NCI-H446 treated with DMSO at 0.1 percent for 48 hours (cell line): Measurements from ENCODE around the gene FCHSD1.
"Not testable (repeated sequence)": the region's sequence is repeated elsewhere in the genome, so short reads cannot be mapped to it uniquely, and the experiment has no call there.

Source experiments
- DNase-seq: peaks from one replicate; lab custom pipeline; 2025; lab: John Stamatoyannopoulos, UW

Gene FCHSD1

GRCh38 chr5:141617682-141618029 is 33.6 kb downstream of the FCHSD1 start:
- DNase-seq, result no peak

DNA sequence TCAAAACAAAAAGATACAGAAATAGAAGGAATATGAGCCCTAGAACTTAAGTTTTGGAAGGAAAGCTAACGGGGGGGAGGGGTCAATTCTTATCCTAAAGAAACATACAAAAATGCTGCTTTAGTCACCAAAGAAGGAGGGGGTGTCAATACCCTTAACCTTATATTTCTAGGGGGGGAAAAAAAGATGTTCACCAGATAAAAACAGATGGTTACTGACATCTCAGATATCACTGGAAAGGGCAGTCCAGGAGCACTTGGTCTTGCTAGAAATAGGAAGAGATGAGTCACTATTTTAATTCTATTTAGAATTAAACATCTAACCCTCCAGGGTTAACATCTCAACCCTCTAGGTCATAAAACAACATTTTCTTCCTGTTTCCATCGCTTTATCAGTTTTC is 34.1 kb downstream of the FCHSD1 start:
- DNase-seq, result no peak

- no peak for DNase-seq
Observed at GRCh38 chr5:141615991-141616720, 35.1 kb downstream of the FCHSD1 start.

- DNase-seq, result no peak
Observed at GRCh38 chr5:141613344-141613743, 37.9 kb downstream of the FCHSD1 start.

DNA sequence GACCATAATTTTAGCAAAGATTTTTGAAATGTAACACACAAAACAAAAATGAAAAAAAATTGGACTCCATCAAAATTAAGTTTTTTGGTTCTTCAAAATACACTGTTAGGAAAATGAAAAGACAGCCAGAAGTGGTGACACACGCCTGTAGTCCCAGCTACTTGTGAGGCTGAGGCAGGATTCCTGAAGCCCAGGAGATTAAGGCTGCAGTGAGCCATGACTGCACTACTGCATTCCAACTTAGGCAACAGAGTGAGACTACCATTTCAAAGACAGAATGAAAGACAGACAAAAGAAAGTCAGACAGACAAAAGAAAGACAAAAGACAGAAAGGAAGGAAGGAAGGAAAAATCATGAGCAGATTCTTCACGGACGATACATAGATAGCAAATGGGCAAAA is 39.9 kb downstream of the FCHSD1 start:
- DNase-seq, result no peak

GRCh38 chr5:141609921-141610320 is 41.3 kb downstream of the FCHSD1 start:
- not testable (repeated sequence) for DNase-seq

GRCh38 chr5:141609044-141609443 is 42.2 kb downstream of the FCHSD1 start:
- DNase-seq, result no peak

DNA sequence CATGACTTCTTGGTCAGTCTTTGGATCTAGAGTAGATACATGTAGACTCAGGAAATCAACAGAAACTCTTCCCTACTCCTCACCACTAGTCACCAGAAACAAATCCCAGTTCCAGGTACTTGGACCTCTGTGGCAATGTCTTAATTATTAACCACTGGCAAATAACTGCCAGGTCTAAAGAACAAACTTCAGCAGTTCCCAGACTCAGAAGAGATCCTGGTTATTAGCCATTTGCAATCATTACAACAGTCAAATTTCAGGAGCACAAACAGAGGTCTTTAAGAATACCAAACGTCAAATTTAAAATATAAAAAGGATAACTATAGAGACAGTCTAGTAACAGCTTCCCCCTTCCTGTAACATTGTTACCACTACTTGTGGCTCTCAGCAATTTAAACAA is 42.7 kb downstream of the FCHSD1 start:
- no peak for DNase-seq

GRCh38 chr5:141608046-141608445 is 43.2 kb downstream of the FCHSD1 start:
- no peak for DNase-seq

DNA sequence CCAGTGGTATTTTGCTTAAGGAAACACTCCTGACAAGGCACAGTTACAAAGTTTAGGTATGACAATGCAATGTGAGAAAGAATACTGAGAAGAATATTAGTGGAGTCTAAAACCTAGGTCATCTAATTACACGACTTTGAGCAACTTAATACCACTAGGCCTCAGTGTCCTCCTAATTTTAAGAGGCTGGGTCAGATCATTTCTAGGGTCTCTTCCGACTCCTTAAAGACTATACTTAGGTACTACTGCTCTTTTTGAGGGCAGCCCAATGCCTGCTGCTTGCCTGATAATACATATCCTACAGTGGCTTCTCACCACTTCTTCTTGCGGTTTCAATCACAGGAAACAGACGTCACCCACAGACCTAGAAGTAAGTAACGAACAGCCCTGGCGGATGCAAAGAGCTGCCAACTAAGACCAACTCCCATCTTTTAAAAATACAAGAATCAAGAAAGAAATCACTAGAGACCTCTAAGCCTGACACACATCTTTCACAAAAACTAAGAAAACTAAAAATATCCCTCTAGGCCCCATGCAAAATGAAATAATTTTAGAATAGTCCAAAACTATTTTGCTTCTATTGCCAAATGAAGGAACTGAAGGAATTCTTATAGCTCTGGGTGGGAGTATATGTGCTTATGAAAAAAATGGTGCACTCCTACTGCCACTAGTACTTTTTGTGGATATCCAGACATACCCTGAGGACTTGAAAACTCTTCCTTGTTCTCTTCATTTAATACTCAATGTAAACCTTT is 45.5 kb downstream of the FCHSD1 start:
- no peak for DNase-seq

DNA sequence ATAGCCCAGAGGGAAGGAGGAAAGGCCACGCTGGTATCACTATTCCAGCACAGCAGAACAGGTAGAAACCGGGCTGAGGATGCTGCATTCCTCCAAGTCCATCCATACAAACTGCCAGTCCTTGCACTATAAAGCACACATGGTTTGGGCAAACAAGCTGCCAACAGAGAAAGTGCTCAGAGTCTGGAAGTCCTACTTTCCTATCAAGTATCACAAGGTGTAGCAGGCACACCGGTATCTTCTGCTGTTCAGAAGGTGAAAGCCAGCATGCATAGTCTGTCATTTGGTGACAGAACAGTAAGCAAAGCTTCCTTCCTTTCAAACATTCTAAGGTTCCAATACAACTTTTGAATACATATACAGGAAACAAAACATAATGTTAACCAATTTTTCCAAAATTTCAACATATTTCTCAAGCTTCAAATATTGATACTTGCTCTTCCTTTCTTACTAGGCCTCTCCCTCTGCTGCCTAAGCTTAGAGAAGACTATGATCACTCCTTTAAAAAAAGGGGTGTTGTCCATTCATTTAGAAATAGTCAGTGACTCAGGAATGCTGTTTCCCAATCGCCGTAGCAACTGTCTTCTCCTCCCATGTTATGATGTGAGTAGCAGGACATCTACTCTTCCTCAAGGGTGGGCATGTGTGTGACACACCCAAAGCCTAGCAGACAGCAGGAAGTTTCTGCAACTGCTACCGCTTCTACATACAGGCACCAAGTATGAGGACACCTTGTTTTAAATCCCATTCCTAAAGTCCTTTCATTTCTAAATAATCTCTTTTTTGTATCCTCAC is 47.1 kb downstream of the FCHSD1 start:
- no peak for DNase-seq

DNA sequence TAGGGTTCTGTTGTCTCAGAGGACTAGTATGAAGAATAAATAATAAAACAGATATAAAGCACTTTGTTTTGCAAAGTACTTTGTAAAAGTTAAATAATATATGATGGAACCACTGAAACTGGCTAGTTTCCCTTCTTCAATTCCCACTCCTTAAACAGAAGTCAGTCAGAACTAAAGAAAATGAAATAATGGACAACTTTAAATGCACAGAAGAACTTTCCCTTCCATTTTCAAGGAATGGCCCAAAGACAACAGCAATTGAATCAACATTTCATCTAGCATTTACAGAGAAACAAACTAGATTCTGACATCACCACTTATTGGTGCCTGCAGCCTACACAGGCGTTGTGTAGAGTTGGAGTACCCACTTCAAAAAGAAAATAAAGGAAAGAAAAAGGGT is 48.6 kb downstream of the FCHSD1 start:
- DNase-seq, result no peak

GRCh38 chr5:141598391-141599345 is 52.5 kb downstream of the FCHSD1 start:
- no peak for DNase-seq

GRCh38 chr5:141597814-141598213 is 53.4 kb downstream of the FCHSD1 start:
- no peak for DNase-seq

GRCh38 chr5:141597394-141597793 is 53.8 kb downstream of the FCHSD1 start:
- no peak for DNase-seq

DNA sequence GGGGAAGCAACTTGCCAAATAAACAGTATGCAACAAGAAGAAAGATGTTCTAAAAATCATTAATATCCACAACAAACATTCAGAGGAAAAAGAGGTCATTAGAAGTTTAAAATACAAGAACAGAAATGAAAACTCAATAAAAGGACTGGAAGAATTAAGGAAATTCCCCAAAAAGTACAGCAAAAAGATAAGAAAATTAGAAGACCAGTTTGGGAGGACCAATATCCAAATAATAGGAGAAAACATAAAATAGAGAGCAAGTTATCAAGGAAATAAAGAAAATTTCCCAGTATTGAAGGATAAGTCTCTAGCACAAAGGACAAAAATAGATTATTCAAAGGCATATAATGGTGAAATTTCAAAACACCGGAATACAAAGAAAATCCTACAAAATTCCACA is 54.4 kb downstream of the FCHSD1 start:
- DNase-seq, result no peak

DNA sequence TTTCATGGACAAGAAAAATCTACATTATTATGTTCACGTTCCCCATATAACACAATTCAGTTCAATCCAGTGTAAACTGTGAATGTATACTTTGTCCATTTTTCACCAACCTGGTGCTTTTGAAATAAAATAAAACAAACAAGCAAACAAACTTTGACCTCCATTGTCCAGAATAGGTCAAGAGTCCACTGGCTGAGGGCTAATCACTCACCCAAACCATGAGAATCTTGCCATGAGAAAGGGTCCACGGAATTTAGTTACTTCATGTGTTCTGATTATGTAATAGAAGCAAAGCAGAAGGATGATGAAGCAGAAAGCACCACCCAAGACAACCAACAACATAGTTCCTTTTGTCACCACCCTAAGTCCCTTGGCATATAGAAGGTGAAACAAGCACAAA is 61.1 kb downstream of the FCHSD1 start:
- DNase-seq, result no peak
